Glomerular visceral epithelial cell (primary cell): ENCODE results near the gene IFNA7.
"Not testable (repeated sequence)": the region's sequence is repeated elsewhere in the genome, so short reads cannot be mapped to it uniquely, and the experiment has no call there.

Source experiments
- DNase-seq: peaks from one replicate; pipeline ENCODE4 v3.0.0-alpha.2; 2016; ENCODE audit errors: extremely low spot score

The IFNA7 gene

DNA sequence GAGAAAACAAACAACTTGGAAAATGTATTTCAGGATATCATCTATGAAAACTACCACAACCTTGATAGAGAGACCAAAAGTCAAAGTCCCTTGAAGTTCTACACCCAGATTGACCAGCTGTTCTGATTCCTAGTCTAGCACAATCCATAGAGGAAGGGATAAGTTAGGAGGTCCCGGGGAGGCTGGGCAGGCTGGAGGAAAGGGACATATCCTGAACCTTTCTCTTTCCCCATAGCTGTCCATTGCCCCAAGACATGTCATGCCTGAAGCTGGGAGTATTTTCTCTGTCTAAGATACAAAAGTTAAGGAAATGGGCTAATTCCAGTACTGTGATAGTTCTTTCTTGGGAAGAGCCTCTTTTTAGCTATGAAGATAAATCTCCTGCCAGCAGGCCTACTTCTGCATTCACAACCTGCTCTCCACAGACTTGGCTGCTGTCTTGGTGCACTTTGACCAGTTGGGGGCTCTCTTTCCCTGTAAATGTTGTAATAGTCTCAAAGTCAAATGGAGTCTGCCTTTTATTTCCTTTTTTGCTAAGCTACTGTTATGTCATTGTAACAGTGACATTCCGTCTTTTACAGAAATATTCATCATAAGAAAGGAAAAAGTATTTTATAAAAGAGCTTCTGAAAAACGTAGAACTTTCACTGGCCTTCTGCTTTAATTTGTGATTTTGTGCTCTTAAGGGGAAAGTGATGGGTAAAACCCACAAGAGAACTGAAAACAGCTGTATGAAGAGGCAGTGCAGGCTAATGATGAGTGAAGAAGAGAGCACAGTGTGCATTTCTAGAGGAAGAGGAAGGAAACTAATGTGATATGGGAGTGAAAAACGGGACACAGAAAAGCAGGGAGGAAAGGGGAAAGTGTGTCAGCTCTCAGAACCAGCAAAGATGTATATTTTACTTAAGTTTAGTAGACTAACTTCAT lies 18.9 kb downstream of the IFNA7 start:
- DNase-seq: peak; percentile 4

- DNase-seq: no peak
Measured at GRCh38 chr9:21174671-21175070, 27.3 kb downstream of the IFNA7 start.

- DNase-seq: no peak
Measured at GRCh38 chr9:21172156-21172555, 29.8 kb downstream of the IFNA7 start.

DNA sequence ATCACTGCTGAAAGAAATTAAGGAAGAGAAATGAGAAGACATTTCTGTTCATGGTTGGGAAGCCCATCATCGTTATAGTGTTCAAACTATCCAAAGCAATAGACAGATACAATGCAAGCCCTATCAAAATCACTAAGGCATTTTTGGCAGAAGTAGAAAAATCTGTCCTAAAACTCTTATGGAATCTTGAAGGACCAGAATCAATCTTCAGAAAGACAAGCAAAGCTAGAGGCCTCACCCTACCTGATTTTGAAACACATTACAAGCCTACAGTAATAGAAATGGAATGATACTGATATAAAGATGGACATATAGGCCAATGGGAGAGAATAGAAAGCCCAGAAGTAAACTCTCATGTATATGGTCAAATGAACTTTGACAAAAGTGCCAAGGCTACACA lies 30.7 kb downstream of the IFNA7 start:
- no peak for DNase-seq

GRCh38 chr9:21166560-21166959 lies 35.4 kb downstream of the IFNA7 start, which contains the start of gene IFNA21:
Gene IFNA21 (minus strand): TSS chr9:21166660. CDS start chr9:21166612, 48 bp downstream.
- not testable (repeated sequence) for DNase-seq

- DNase-seq: no peak
Measured at GRCh38 chr9:21165516-21165915, 36.5 kb downstream of the IFNA7 start.

- peak; percentile 24 for DNase-seq
Measured at GRCh38 chr9:21160178-21160577, 41.8 kb downstream of the IFNA7 start.

- DNase-seq: no peak
Measured at GRCh38 chr9:21155501-21155900, 46.5 kb downstream of the IFNA7 start.

- peak; percentile 44 for DNase-seq
Measured at GRCh38 chr9:21154018-21154608, 47.9 kb downstream of the IFNA7 start.

DNA sequence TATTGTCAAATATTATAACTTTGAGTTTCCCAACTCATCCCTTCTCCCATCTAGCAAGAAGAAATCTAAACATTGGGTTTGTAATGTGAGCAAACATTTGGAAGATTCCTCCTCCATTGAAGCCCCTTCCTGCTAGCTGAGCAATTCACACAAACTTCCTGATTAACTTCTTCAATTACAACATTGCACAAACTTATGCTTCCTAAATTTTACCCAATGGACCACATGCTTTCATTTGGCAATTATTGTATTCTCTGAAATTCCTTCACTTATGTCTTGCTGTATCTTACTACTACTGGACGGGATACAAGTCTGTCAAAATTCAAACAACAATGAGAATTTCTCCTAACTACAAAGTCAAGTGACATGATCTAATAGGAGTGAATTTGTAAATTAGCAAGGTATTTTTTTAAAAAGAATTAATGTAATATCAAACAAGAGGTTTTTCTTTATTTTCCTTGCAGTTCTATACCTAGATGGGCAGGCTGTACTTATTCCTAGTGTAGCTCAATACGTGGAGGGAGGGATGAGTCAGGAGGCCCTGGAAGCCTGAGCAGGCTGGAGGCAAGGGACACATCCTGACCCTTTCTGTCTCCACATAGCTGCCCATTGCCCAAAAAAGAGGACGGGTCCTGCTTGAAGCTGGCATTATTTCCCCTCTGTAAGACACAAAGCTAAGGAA lies 48.5 kb downstream of the IFNA7 start:
- peak; percentile 38 for DNase-seq
